ENCODE measurements around the gene DLG5.

DNA sequence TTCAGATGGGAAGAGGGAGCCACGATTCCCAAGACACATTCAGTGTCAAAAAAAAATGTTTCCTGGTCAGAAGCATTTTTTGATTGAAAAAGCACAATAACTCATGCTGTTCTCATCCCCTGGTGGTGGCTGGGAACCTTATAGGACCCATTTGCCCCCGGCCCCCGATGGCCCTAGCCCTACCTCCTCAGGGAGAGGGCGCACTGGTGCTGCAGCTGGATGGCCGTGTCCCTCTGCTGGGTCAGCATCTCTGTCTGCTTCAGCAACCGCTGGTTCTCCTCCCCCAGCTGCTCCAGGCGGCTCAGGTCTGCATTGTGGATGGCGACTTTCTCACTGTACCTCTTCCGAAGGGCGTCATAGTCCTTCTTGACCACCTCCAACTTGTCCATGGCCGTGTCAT lies 83.3 kb downstream of the DLG5 start:
- TF ChIP-seq ZNF274 (IDR thresholded peaks at IDR 0.05; ENCODE audit: low read depth, low read length), result no peak
- TF ChIP-seq YY1 (IDR thresholded peaks at IDR 0.05; ENCODE audit: insufficient read depth, insufficient read length), result no peak
